WTC11 (cell line): ENCODE results near the gene TMEM50B. TPM values are rescaled to one million over a fixed set of nuclear protein-coding genes. Genes with fewer than 3 reads are reported as not detected.

ENCODE experiments used
- ATAC-seq: fragments of 200-7000 bp; cut with Tn5 transposase; 2 replicates; pipeline ENCODE4 v1.10.0; 2021; ENCODE audit warnings: mild to moderate bottlenecking, moderate library complexity
- CTCF ChIA-PET: fragments of 300-600 bp; sonication (Branson Sonifier 250); formaldehyde crosslinking; loops from one replicate; lab custom pipeline; 2021; ENCODE audit warnings: antibody characterized with exemption; lab: Charles Lee
- POLR2A ChIA-PET: fragments of 350-600 bp; sonication (Branson Sonifier 250); formaldehyde crosslinking; loops from one replicate; lab custom pipeline; 2021; ENCODE audit warnings: antibody characterized with exemption; lab: Charles Lee
- DNase-seq: peaks from one replicate; pipeline ENCODE4 v3.0.0; 2021; ENCODE audit warnings: low spot score
- H3K27ac Mint-ChIP-seq: 2 replicates; pipeline ENCODE4 v1.8.0; 2021; ENCODE audit warnings: mixed read lengths
- H3K27me3 Mint-ChIP-seq: 2 replicates; pipeline ENCODE4 v1.8.0; 2021; ENCODE audit warnings: low read depth, mild to moderate bottlenecking, moderate library complexity, mixed read lengths
- H3K36me3 Mint-ChIP-seq: 2 replicates; pipeline ENCODE4 v1.8.0; 2021; ENCODE audit warnings: mixed read lengths
- H3K4me1 Mint-ChIP-seq: 2 replicates; pipeline ENCODE4 v1.8.0; 2022; ENCODE audit warnings: mixed read lengths
- H3K4me3 Mint-ChIP-seq: 2 replicates; pipeline ENCODE4 v1.8.0; 2021; ENCODE audit warnings: mild to moderate bottlenecking, moderate library complexity, mixed read lengths
- H3K9me3 Mint-ChIP-seq: 2 replicates; pipeline ENCODE4 v1.8.0; 2021; ENCODE audit warnings: mixed read lengths
- ESRRA ChIP-seq: sonication (generic); formaldehyde crosslinking; IDR thresholded peaks from 2 replicates; pipeline ENCODE4 v1.8.1; 2022; ENCODE audit warnings: mild to moderate bottlenecking, missing genetic modification reagents, borderline replicate concordance
- FOXK1 ChIP-seq: sonication (generic); formaldehyde crosslinking; IDR thresholded peaks from 2 replicates; pipeline ENCODE4 v1.8.0; 2022; ENCODE audit warnings: mild to moderate bottlenecking, moderate library complexity, missing genetic modification reagents
- FOXP1 ChIP-seq: sonication (generic); formaldehyde crosslinking; IDR thresholded peaks from 2 replicates; pipeline ENCODE4 v1.8.0; 2022; ENCODE audit warnings: missing genetic modification reagents, mild to moderate bottlenecking, moderate library complexity, borderline replicate concordance
- GRHL2 ChIP-seq: fragments of 250-450 bp; sonication (Bioruptor Pico); IDR thresholded peaks from 2 replicates; pipeline ENCODE4 v1.8.0; 2022; ENCODE audit warnings: mild to moderate bottlenecking, moderate library complexity; ENCODE audit not compliant: insufficient replicate concordance, severe bottlenecking
- KAT7 ChIP-seq: sonication (generic); formaldehyde crosslinking; IDR thresholded peaks from 2 replicates; pipeline ENCODE4 v1.8.1; 2023; ENCODE audit warnings: missing genetic modification reagents, mild to moderate bottlenecking, borderline replicate concordance
- MXD4 ChIP-seq: fragments of 250-450 bp; sonication (Bioruptor Pico); IDR thresholded peaks from 2 replicates; pipeline ENCODE4 v1.8.0; 2021; ENCODE audit warnings: mild to moderate bottlenecking, moderate library complexity, borderline replicate concordance
- NR1H2 ChIP-seq: sonication (generic); formaldehyde crosslinking; IDR thresholded peaks from 2 replicates; pipeline ENCODE4 v1.9.0; 2021; ENCODE audit warnings: mild to moderate bottlenecking, moderate library complexity, missing genetic modification reagents
- PRRX2 ChIP-seq: fragments of 250-450 bp; sonication (Bioruptor Pico); IDR thresholded peaks from 2 replicates; pipeline ENCODE4 v1.8.0; 2021; ENCODE audit warnings: mild to moderate bottlenecking
- RELA ChIP-seq: sonication (generic); formaldehyde crosslinking; IDR thresholded peaks from 2 replicates; pipeline ENCODE4 v1.8.1; 2022; ENCODE audit warnings: missing genetic modification reagents, mild to moderate bottlenecking, borderline replicate concordance
- TEAD4 ChIP-seq: sonication (generic); formaldehyde crosslinking; IDR thresholded peaks from 2 replicates; pipeline ENCODE4 v1.8.0; 2022; ENCODE audit warnings: mild to moderate bottlenecking, missing genetic modification reagents
- TP53 ChIP-seq: sonication (generic); formaldehyde crosslinking; IDR thresholded peaks from 2 replicates; pipeline ENCODE4 v1.8.1; 2023; ENCODE audit warnings: mild to moderate bottlenecking, missing genetic modification reagents
- ZBTB21 ChIP-seq: sonication (generic); formaldehyde crosslinking; IDR thresholded peaks from 2 replicates; pipeline ENCODE4 v1.8.1; 2023; ENCODE audit warnings: mild to moderate bottlenecking, missing genetic modification reagents, borderline replicate concordance
- ZNF138 ChIP-seq: sonication (generic); formaldehyde crosslinking; conservative IDR thresholded peaks from 2 replicates; pipeline ENCODE4 v1.8.1; 2022; ENCODE audit warnings: mild to moderate bottlenecking, moderate library complexity, missing genetic modification reagents
- ZNF416 ChIP-seq: fragments of 250-450 bp; sonication (Bioruptor Pico); IDR thresholded peaks from 2 replicates; pipeline ENCODE4 v1.9.0; 2021; ENCODE audit warnings: mild to moderate bottlenecking, inconsistent platforms
- ZNF423 ChIP-seq: fragments of 250-450 bp; sonication (Bioruptor Pico); IDR thresholded peaks from 2 replicates; pipeline ENCODE4 v2.1.2; 2022; ENCODE audit warnings: mild to moderate bottlenecking, moderate library complexity
- total RNA-seq: library from RNA; stranded (reverse); gene quantifications from 3 replicates; pipeline ENCODE4 v1.2.3, GENCODE V29; 2021
- TF ChIP-seq, protein P1 (sequence below): sonication (generic); formaldehyde crosslinking; conservative IDR thresholded peaks from 2 replicates; pipeline ENCODE4 v1.8.1; 2022; ENCODE audit warnings: mild to moderate bottlenecking, missing genetic modification reagents
- TF ChIP-seq, protein P2 (sequence below): sonication (generic); formaldehyde crosslinking; IDR thresholded peaks from 2 replicates; pipeline ENCODE4 v1.8.1; 2023; ENCODE audit warnings: mild to moderate bottlenecking, missing genetic modification reagents, moderate library complexity
- TF ChIP-seq, protein P3 (sequence below): sonication (generic); formaldehyde crosslinking; IDR thresholded peaks from 2 replicates; pipeline ENCODE4 v1.8.1; 2023; ENCODE audit warnings: mild to moderate bottlenecking, moderate library complexity, missing genetic modification reagents
- TF ChIP-seq, protein P4 (sequence below): sonication (generic); formaldehyde crosslinking; IDR thresholded peaks from 2 replicates; pipeline ENCODE4 v1.8.1; 2023; ENCODE audit warnings: mild to moderate bottlenecking, missing genetic modification reagents, moderate library complexity
- TF ChIP-seq, protein P5 (sequence below): fragments of 250-450 bp; sonication (Bioruptor Pico); IDR thresholded peaks from 2 replicates; pipeline ENCODE4 v2.1.2; 2022; ENCODE audit warnings: mild to moderate bottlenecking, moderate library complexity
- TF ChIP-seq, protein P6 (sequence below): sonication (generic); formaldehyde crosslinking; IDR thresholded peaks from 2 replicates; pipeline ENCODE4 v1.8.0; 2022; ENCODE audit warnings: missing genetic modification reagents
- TF ChIP-seq, protein P7 (sequence below): fragments of 250-450 bp; sonication (Bioruptor Pico); IDR thresholded peaks from 2 replicates; pipeline ENCODE4 v1.9.0; 2021; ENCODE audit warnings: mild to moderate bottlenecking
- TF ChIP-seq, protein P8 (sequence below): sonication (generic); formaldehyde crosslinking; IDR thresholded peaks from 2 replicates; pipeline ENCODE4 v1.8.1; 2023; ENCODE audit warnings: mild to moderate bottlenecking, missing genetic modification reagents
- TF ChIP-seq, protein P9 (sequence below): sonication (generic); formaldehyde crosslinking; IDR thresholded peaks from 2 replicates; pipeline ENCODE4 v1.8.1; 2022; ENCODE audit warnings: mild to moderate bottlenecking, moderate library complexity, missing genetic modification reagents

The TMEM50B gene
- total RNA-seq, 1 experiment from 2014 or later: 25.4 TPM

DNA sequence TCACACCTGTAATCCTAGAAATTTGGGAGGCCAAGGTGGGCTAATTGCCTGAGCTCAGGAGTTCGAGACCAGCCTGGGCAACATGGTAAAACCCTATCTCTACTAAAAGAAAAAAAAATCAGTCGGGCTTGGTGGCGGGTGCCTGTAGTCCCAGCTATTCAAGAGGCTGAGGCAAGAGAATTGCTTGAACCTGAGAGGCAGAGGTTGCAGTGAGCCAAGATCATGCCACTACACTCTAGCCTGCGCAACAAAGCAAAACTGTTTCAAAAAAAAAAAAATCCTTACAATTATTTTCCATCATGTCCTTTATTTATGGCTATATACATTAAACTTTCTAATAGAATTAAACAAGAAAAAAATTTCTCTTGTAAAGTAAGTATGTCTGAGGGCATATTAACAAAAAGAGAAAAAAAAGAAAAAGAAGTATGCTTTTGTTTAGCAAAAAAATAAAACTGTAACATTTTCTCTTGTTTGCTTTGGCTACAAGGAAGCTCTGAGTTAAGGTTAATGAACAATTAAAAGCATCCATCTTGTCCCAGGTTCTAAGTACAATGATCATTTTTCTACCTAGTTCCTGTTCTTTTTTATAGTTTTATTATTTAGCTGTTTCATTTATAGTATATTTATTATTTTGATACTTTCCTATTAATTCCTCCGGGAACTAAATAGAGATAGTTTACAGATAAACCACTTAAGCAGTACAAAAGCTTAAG lies 18.1 kb downstream of the TMEM50B start:
- CTCF ChIA-PET: interaction anchor here (0.9 to 1.1 kb wide), 2 partner anchors 18 to 127 kb away, joined by 3 to 4 read pairs; partner anchors contain the start of genes DONSON and TMEM50B
- Mint-ChIP-seq H3K27ac (no peak overlapping the region), H3K27me3 (no peaks in the 10 kb centered on the region), H3K9me3 (no peaks in the 10 kb centered on the region), H3K36me3 (0 out of 2 replicates have a peak, but pooled peaks cover 2% of the 10 kb centered on the region), H3K4me1 (peaks cover 7% of the 10 kb centered on the region), H3K4me3 (no peak overlapping the region)
- no peak for TF ChIP-seq PRRX2 (CRISPR knock-in tag)
- no peak for TF ChIP-seq MXD4 (CRISPR knock-in tag)
- no peak for TF ChIP-seq TP53 (CRISPR knock-in tag)
- no peak for TF ChIP-seq NR1H2
- TF ChIP-seq ZNF416 (CRISPR knock-in tag): no peak
- TF ChIP-seq, protein P1, sequence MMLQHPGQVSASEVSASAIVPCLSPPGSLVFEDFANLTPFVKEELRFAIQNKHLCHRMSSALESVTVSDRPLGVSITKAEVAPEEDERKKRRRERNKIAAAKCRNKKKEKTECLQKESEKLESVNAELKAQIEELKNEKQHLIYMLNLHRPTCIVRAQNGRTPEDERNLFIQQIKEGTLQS (CRISPR knock-in tag): no peak
- no peak for TF ChIP-seq FOXP1 (CRISPR knock-in tag)
- TF ChIP-seq ESRRA (CRISPR knock-in tag): no peak
- TF ChIP-seq GRHL2: no peak
- no peak for TF ChIP-seq ZNF423 (CRISPR knock-in tag)
- TF ChIP-seq ZNF138 (CRISPR knock-in tag): no peak
- TF ChIP-seq, protein P2, sequence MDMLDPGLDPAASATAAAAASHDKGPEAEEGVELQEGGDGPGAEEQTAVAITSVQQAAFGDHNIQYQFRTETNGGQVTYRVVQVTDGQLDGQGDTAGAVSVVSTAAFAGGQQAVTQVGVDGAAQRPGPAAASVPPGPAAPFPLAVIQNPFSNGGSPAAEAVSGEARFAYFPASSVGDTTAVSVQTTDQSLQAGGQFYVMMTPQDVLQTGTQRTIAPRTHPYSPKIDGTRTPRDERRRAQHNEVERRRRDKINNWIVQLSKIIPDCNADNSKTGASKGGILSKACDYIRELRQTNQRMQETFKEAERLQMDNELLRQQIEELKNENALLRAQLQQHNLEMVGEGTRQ (CRISPR knock-in tag): no peak
- TF ChIP-seq ZBTB21 (CRISPR knock-in tag): no peak
- TF ChIP-seq FOXK1 (CRISPR knock-in tag): no peak
- TF ChIP-seq TEAD4 (CRISPR knock-in tag): no peak
- TF ChIP-seq, protein P3, sequence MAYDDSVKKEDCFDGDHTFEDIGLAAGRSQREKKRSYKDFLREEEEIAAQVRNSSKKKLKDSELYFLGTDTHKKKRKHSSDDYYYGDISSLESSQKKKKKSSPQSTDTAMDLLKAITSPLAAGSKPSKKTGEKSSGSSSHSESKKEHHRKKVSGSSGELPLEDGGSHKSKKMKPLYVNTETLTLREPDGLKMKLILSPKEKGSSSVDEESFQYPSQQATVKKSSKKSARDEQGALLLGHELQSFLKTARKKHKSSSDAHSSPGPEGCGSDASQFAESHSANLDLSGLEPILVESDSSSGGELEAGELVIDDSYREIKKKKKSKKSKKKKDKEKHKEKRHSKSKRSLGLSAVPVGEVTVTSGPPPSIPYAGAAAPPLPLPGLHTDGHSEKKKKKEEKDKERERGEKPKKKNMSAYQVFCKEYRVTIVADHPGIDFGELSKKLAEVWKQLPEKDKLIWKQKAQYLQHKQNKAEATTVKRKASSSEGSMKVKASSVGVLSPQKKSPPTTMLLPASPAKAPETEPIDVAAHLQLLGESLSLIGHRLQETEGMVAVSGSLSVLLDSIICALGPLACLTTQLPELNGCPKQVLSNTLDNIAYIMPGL: no peak
- TF ChIP-seq, protein P4, sequence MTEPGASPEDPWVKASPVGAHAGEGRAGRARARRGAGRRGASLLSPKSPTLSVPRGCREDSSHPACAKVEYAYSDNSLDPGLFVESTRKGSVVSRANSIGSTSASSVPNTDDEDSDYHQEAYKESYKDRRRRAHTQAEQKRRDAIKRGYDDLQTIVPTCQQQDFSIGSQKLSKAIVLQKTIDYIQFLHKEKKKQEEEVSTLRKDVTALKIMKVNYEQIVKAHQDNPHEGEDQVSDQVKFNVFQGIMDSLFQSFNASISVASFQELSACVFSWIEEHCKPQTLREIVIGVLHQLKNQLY: no peak
- POLR2A ChIA-PET: no interaction called here
- ATAC-seq: no peak
- DNase-seq: no peak

DNA sequence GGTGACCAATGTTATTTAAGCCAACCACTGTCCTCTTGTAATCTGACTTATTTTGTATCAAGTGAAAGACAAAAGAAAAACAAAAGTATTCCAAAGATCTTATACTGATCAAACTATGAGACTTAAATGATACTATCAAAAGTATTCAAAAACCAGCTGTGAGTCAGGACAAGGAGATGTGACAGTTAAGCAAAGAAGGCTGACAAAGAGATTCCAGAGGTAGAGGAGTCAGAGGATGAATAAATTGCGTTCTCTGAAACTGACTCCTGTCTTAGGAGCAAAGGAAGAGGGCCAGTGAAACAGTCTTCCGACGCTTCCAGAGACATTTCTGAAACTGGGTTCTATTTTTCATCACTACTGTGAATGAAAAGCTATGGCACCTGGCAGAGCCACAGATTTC lies 20.9 kb downstream of the TMEM50B start:
- Mint-ChIP-seq H3K27me3 (no peaks in the 10 kb centered on the region), H3K4me3 (no peak overlapping the region), H3K27ac (no peak overlapping the region), H3K9me3 (no peaks in the 10 kb centered on the region), H3K36me3 (0 out of 2 replicates have a peak, but pooled peaks cover 2% of the 10 kb centered on the region), H3K4me1 (peaks cover 13% of the 10 kb centered on the region)
- CTCF ChIA-PET: interaction anchor here (2.6 kb wide), 1 partner anchor 14 kb away, joined by 11 read pairs; no protein-coding TSS in a partner anchor
- ATAC-seq (no peak), DNase-seq (no peak)
- POLR2A ChIA-PET: interaction anchor here (0.6 kb wide), 1 partner anchor 34 kb away, joined by 4 read pairs; no protein-coding TSS in a partner anchor
- no peak for TF ChIP-seq RELA
- TF ChIP-seq, protein P5, sequence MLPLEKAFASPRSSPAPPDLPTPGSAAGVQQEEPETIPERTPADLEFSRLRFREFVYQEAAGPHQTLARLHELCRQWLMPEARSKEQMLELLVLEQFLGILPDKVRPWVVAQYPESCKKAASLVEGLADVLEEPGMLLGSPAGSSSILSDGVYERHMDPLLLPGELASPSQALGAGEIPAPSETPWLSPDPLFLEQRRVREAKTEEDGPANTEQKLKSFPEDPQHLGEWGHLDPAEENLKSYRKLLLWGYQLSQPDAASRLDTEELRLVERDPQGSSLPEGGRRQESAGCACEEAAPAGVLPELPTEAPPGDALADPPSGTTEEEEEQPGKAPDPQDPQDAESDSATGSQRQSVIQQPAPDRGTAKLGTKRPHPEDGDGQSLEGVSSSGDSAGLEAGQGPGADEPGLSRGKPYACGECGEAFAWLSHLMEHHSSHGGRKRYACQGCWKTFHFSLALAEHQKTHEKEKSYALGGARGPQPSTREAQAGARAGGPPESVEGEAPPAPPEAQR (CRISPR knock-in tag): no peak
- no peak for TF ChIP-seq KAT7 (CRISPR knock-in tag)
- TF ChIP-seq, protein P6, sequence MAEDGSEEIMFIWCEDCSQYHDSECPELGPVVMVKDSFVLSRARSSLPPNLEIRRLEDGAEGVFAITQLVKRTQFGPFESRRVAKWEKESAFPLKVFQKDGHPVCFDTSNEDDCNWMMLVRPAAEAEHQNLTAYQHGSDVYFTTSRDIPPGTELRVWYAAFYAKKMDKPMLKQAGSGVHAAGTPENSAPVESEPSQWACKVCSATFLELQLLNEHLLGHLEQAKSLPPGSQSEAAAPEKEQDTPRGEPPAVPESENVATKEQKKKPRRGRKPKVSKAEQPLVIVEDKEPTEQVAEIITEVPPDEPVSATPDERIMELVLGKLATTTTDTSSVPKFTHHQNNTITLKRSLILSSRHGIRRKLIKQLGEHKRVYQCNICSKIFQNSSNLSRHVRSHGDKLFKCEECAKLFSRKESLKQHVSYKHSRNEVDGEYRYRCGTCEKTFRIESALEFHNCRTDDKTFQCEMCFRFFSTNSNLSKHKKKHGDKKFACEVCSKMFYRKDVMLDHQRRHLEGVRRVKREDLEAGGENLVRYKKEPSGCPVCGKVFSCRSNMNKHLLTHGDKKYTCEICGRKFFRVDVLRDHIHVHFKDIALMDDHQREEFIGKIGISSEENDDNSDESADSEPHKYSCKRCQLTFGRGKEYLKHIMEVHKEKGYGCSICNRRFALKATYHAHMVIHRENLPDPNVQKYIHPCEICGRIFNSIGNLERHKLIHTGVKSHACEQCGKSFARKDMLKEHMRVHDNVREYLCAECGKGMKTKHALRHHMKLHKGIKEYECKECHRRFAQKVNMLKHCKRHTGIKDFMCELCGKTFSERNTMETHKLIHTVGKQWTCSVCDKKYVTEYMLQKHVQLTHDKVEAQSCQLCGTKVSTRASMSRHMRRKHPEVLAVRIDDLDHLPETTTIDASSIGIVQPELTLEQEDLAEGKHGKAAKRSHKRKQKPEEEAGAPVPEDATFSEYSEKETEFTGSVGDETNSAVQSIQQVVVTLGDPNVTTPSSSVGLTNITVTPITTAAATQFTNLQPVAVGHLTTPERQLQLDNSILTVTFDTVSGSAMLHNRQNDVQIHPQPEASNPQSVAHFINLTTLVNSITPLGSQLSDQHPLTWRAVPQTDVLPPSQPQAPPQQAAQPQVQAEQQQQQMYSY (CRISPR knock-in tag): no peak
- TF ChIP-seq, protein P7, sequence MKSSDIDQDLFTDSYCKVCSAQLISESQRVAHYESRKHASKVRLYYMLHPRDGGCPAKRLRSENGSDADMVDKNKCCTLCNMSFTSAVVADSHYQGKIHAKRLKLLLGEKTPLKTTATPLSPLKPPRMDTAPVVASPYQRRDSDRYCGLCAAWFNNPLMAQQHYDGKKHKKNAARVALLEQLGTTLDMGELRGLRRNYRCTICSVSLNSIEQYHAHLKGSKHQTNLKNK: no peak
- TF ChIP-seq, protein P8, sequence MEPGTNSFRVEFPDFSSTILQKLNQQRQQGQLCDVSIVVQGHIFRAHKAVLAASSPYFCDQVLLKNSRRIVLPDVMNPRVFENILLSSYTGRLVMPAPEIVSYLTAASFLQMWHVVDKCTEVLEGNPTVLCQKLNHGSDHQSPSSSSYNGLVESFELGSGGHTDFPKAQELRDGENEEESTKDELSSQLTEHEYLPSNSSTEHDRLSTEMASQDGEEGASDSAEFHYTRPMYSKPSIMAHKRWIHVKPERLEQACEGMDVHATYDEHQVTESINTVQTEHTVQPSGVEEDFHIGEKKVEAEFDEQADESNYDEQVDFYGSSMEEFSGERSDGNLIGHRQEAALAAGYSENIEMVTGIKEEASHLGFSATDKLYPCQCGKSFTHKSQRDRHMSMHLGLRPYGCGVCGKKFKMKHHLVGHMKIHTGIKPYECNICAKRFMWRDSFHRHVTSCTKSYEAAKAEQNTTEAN: no peak
- TF ChIP-seq, protein P9, sequence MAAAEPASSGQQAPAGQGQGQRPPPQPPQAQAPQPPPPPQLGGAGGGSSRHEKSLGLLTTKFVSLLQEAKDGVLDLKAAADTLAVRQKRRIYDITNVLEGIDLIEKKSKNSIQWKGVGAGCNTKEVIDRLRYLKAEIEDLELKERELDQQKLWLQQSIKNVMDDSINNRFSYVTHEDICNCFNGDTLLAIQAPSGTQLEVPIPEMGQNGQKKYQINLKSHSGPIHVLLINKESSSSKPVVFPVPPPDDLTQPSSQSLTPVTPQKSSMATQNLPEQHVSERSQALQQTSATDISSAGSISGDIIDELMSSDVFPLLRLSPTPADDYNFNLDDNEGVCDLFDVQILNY: no peak
